H1 (cell line): ENCODE data around the gene TMEM212. TPM values are rescaled to one million over a fixed set of nuclear protein-coding genes. Genes with fewer than 3 reads are reported as not detected.

ENCODE experiments used
- CTCF ChIA-PET: fragments of 300-600 bp; sonication (Branson Sonifier 250); formaldehyde crosslinking; loops from one replicate; lab custom pipeline; 2021; ENCODE audit not compliant: partially characterized antibody; lab: Charles Lee
- POLR2A ChIA-PET: fragments of 300-600 bp; sonication (Branson Sonifier 250); formaldehyde crosslinking; loops from one replicate; lab custom pipeline; 2021; ENCODE audit warnings: inconsistent platforms; ENCODE audit not compliant: partially characterized antibody; lab: Charles Lee
- DNase-seq, 2 experiments: peaks; one replicate each; pipeline versions ENCODE4 v3.0.0 to v3.0.0-alpha.2; 2010 to 2022; ENCODE audit warnings: low spot score in 2 of 2, low read depth in 1 of 2, mixed read lengths in 1 of 2
- FAIRE-seq: peaks from 2 replicates; lab custom pipeline; 2011; peaks lifted over from hg19 to GRCh38; lab: Jason Lieb, UNC
- H2AFZ ChIP-seq: 2 replicates; pipeline ENCODE4 v1.8.1; 2012; ENCODE audit warnings: low read length, inconsistent platforms
- H2AK5ac ChIP-seq: 2 replicates; pipeline ENCODE4 v1.6.1; 2013; ENCODE audit warnings: low read depth, low read length
- H2BK120ac ChIP-seq: replicated peaks from 2 replicates; pipeline ENCODE3; 2013; ENCODE audit warnings: low read depth, low read length, inconsistent platforms
- H2BK12ac ChIP-seq: 2 replicates; pipeline ENCODE4 v1.6.1; 2013; ENCODE audit warnings: low read depth, low read length
- H2BK15ac ChIP-seq: 2 replicates; pipeline ENCODE4 v1.6.1; 2013; ENCODE audit warnings: low read length
- H2BK20ac ChIP-seq: 2 replicates; pipeline ENCODE4 v1.6.1; 2013; ENCODE audit warnings: low read length
- H2BK5ac ChIP-seq: 2 replicates; pipeline ENCODE4 v1.6.1; 2013; ENCODE audit warnings: low read depth, low read length
- H3K14ac ChIP-seq: 2 replicates; pipeline ENCODE4 v1.6.1; 2013; ENCODE audit warnings: inconsistent platforms; ENCODE audit not compliant: insufficient read length
- H3K18ac ChIP-seq: 2 replicates; pipeline ENCODE4 v1.6.1; 2013; ENCODE audit warnings: low read length; ENCODE audit errors: extremely low read depth
- H3K23ac ChIP-seq: 2 replicates; pipeline ENCODE4 v1.6.1; 2013; ENCODE audit warnings: inconsistent platforms; ENCODE audit not compliant: insufficient read length
- H3K23me2 ChIP-seq: 2 replicates; pipeline ENCODE4 v1.6.1; 2013; ENCODE audit warnings: low read depth, low read length
- H3K27ac ChIP-seq: 2 replicates; pipeline ENCODE4 v1.6.1; 2011; ENCODE audit warnings: low read depth, low read length, inconsistent platforms
- H3K27me3 ChIP-seq, 4 experiments: replicated peaks in 1 of 4; 1 replicate in 1 of 4; 2 replicates in 3 of 4; pipeline versions ENCODE4 v1.6.1 to v1.8.1; 2011 to 2013; ENCODE audit warnings: low read length in 3 of 4, mild to moderate bottlenecking in 3 of 4, inconsistent platforms in 2 of 4, mixed read lengths in 2 of 4, moderate library complexity in 1 of 4; ENCODE audit not compliant: control insufficient read depth in 3 of 4, insufficient read depth in 3 of 4; ENCODE audit errors: extremely low read depth in 1 of 4
- H3K36me3 ChIP-seq, 4 experiments: 2 replicates each; pipeline versions ENCODE4 v1.6.1 to v1.8.1; 2011 to 2013; ENCODE audit warnings: mild to moderate bottlenecking in 4 of 4, low read length in 3 of 4, moderate library complexity in 2 of 4, control low read depth in 1 of 4, inconsistent platforms in 1 of 4; ENCODE audit not compliant: insufficient read depth in 4 of 4, control insufficient read depth in 2 of 4
- H3K4ac ChIP-seq: replicated peaks from 2 replicates; pipeline ENCODE3; 2013; ENCODE audit warnings: low read length, low read depth, mixed read lengths, inconsistent platforms; ENCODE audit not compliant: insufficient read length
- H3K4me1 ChIP-seq, 4 experiments: replicated peaks in 1 of 4; 1 replicate in 1 of 4; 2 replicates in 3 of 4; pipeline versions ENCODE4 v1.6.1 to v1.8.1; 2011 to 2013; ENCODE audit warnings: low read length in 3 of 4, inconsistent platforms in 2 of 4, mixed read lengths in 1 of 4; ENCODE audit not compliant: insufficient read depth in 4 of 4, control insufficient read depth in 3 of 4
- H3K4me2 ChIP-seq, 2 experiments: 2 replicates each; pipeline versions ENCODE4 v1.6.1 to v1.8.1; 2011 to 2013; ENCODE audit warnings: low read depth in 2 of 2, low read length in 2 of 2, control low read depth in 1 of 2, inconsistent platforms in 1 of 2, mild to moderate bottlenecking in 1 of 2; ENCODE audit not compliant: insufficient read depth in 1 of 2
- H3K4me3 ChIP-seq, 4 experiments: fragments of 200-600, 300-600 bp in 1 of 4; sonication (generic), shearing (Covaris generic), sonication (Bioruptor Twin) in 1 of 4; 2 replicates each; pipeline versions ENCODE4 v1.5.1 to v1.8.1; 2011 to 2016; ENCODE audit warnings: low read length in 4 of 4, low read depth in 3 of 4, control low read depth in 2 of 4, inconsistent platforms in 2 of 4, mild to moderate bottlenecking in 2 of 4, mixed read lengths in 1 of 4, moderate library complexity in 1 of 4; ENCODE audit not compliant: insufficient read depth in 2 of 4; ENCODE audit errors: extremely low read depth in 1 of 4
- H3K56ac ChIP-seq: replicated peaks from 2 replicates; pipeline ENCODE3; 2013; ENCODE audit warnings: low read depth, mild to moderate bottlenecking, mixed read lengths, low read length, inconsistent platforms; ENCODE audit not compliant: insufficient read length
- H3K79me1 ChIP-seq: 2 replicates; pipeline ENCODE4 v1.6.1; 2013; ENCODE audit warnings: low read depth, low read length, control low read depth
- H3K79me2 ChIP-seq, 2 experiments: 2 replicates each; pipeline versions ENCODE4 v1.6.1 to v1.8.1; 2012 to 2013; ENCODE audit warnings: low read length in 2 of 2, mild to moderate bottlenecking in 2 of 2, inconsistent platforms in 1 of 2; ENCODE audit not compliant: insufficient read depth in 2 of 2, control insufficient read depth in 1 of 2
- H3K9ac ChIP-seq, 4 experiments: replicated peaks in 1 of 4; 1 replicate in 1 of 4; 2 replicates in 3 of 4; pipeline versions ENCODE4 v1.6.1 to v1.8.1; 2011 to 2013; ENCODE audit warnings: low read depth in 3 of 4, low read length in 3 of 4, control low read depth in 2 of 4, mild to moderate bottlenecking in 2 of 4, moderate library complexity in 2 of 4, inconsistent platforms in 1 of 4; ENCODE audit errors: extremely low read depth in 1 of 4
- H3K9me3 ChIP-seq, 2 experiments: 2 replicates each; pipeline versions ENCODE4 v1.6.1 to v1.8.1; 2012 to 2013; ENCODE audit warnings: mild to moderate bottlenecking in 2 of 2, moderate library complexity in 2 of 2, control low read depth in 1 of 2, inconsistent platforms in 1 of 2, low read depth in 1 of 2, low read length in 1 of 2, mixed read lengths in 1 of 2; ENCODE audit not compliant: insufficient read depth in 2 of 2
- H4K20me1 ChIP-seq, 2 experiments: replicated peaks in 1 of 2; 2 replicates each; pipeline versions ENCODE3 to v1.8.1; 2011 to 2013; ENCODE audit warnings: inconsistent platforms in 2 of 2, low read length in 2 of 2, mild to moderate bottlenecking in 1 of 2; ENCODE audit not compliant: insufficient read depth in 2 of 2, control insufficient read depth in 1 of 2
- H4K5ac ChIP-seq: 2 replicates; pipeline ENCODE4 v1.6.1; 2013; ENCODE audit warnings: low read length, low read depth, mixed read lengths, inconsistent platforms; ENCODE audit not compliant: insufficient read length
- H4K8ac ChIP-seq: 2 replicates; pipeline ENCODE4 v1.8.0; 2013; ENCODE audit warnings: mild to moderate bottlenecking, moderate library complexity, low read length, inconsistent platforms; ENCODE audit not compliant: insufficient read depth; ENCODE audit errors: extremely low read depth
- H4K91ac ChIP-seq: replicated peaks from 2 replicates; pipeline ENCODE3; 2013; ENCODE audit warnings: low read length, mixed read lengths, inconsistent platforms; ENCODE audit not compliant: insufficient read length
- CBX8 ChIP-seq: fragments of 300-800, 300-1000 bp; sonication (generic); IDR thresholded peaks from 2 replicates; pipeline ENCODE4 v1.7.1; 2016; ENCODE audit warnings: low read depth, low read length, borderline replicate concordance
- FOSL1 ChIP-seq: IDR thresholded peaks from 2 replicates; pipeline ENCODE4 v1.6.1; 2011; ENCODE audit warnings: mild to moderate bottlenecking, low read depth, low read length, moderate library complexity; ENCODE audit not compliant: insufficient read depth
- GABPA ChIP-seq: IDR thresholded peaks from 2 replicates; pipeline ENCODE4 v1.6.1; 2011; ENCODE audit warnings: mild to moderate bottlenecking, low read length, moderate library complexity, borderline replicate concordance; ENCODE audit not compliant: insufficient read depth
- HDAC2 ChIP-seq, 2 experiments: fragments of 300-600 bp in 1 of 2; sonication (generic) in 1 of 2; IDR thresholded peaks; 2 replicates each; pipeline ENCODE4 v1.6.1; 2011 to 2012; ENCODE audit warnings: low read depth in 2 of 2, low read length in 2 of 2, mild to moderate bottlenecking in 2 of 2, moderate library complexity in 2 of 2, borderline replicate concordance in 1 of 2, inconsistent platforms in 1 of 2
- JUND ChIP-seq: IDR thresholded peaks from 2 replicates; pipeline ENCODE4 v1.6.1; 2011; ENCODE audit warnings: mild to moderate bottlenecking, improper control_type of control experiment, low read length
- KDM1A ChIP-seq: fragments of 200-600, 300-600 bp; sonication (generic); IDR thresholded peaks from 2 replicates; pipeline ENCODE4 v1.7.1; 2016; ENCODE audit warnings: mild to moderate bottlenecking, low read length, borderline replicate concordance
- KDM4A ChIP-seq: IDR thresholded peaks from one replicate; pipeline ENCODE4 v1.7.1; 2012; ENCODE audit warnings: low read depth, mild to moderate bottlenecking, moderate library complexity, low read length, inconsistent platforms; ENCODE audit not compliant: severe bottlenecking
- RFX5 ChIP-seq: IDR thresholded peaks from 2 replicates; pipeline ENCODE4 v1.6.1; 2011; ENCODE audit warnings: low read depth, low read length, improper control_type of control experiment, borderline replicate concordance
- TEAD4 ChIP-seq: IDR thresholded peaks from 2 replicates; pipeline ENCODE4 v1.6.1; 2012; ENCODE audit warnings: low read depth, low read length, inconsistent platforms, mixed read lengths
- WGBS, 2 experiments: shearing (Covaris generic) in 1 of 2; methylation state at CpG; one replicate each; pipeline versions ENCODE4 v1.1.6 to v1.1.7; 2013 to 2015; ENCODE audit warnings: low lambda C conversion rate in 2 of 2, mixed read lengths in 2 of 2, inconsistent platforms in 1 of 2, low coverage in 1 of 2, missing lambda C conversion rate in 1 of 2; ENCODE audit not compliant: insufficient replicate concordance in 2 of 2, insufficient coverage in 1 of 2, insufficient read length in 1 of 2; ENCODE audit errors: extremely low coverage in 1 of 2, missing lambda C conversion rate in 1 of 2; 5-methylcytosine and 5-hydroxymethylcytosine counted together
- polyA plus RNA-seq, 7 experiments: library from polyadenylated mRNA; depleted of rRNA in 3 of 7; stranded (reverse) in 5 of 7; unstranded in 2 of 7; fragments of >200 nt in 5 of 7; fragments of 200-250 nt in 2 of 7; gene quantifications; 1 replicate in 5 of 7; 2 replicates in 1 of 7; 4 replicates in 1 of 7; pipeline versions ENCODE4 v1.2.1 to v1.2.3, GENCODE V29; 2011 to 2013; ENCODE audit warnings: missing spikeins in 2 of 7, mixed read lengths in 2 of 7
- total RNA-seq: library from RNA; stranded (reverse); fragmentation: NEBNext Ultra II Directional; extraction: Animal tissue kit (Norgen Biotek cat#: 25700); gene quantifications from 2 replicates; pipeline ENCODE4 v1.2.1, GENCODE V29; 2021
- TF ChIP-seq, protein P1 (sequence below): IDR thresholded peaks from 2 replicates; pipeline ENCODE4 v1.6.1; 2012; ENCODE audit warnings: inconsistent platforms
- TF ChIP-seq, protein P2 (sequence below): IDR thresholded peaks from 2 replicates; pipeline ENCODE4 v1.6.1; 2011; ENCODE audit warnings: low read length, improper control_type of control experiment

The TMEM212 gene
- total and polyA plus RNA-seq, 2 of the 8 experiments (the other 6 are each of a cell fraction or from before 2014, with no cell fraction given): not detected

DNA sequence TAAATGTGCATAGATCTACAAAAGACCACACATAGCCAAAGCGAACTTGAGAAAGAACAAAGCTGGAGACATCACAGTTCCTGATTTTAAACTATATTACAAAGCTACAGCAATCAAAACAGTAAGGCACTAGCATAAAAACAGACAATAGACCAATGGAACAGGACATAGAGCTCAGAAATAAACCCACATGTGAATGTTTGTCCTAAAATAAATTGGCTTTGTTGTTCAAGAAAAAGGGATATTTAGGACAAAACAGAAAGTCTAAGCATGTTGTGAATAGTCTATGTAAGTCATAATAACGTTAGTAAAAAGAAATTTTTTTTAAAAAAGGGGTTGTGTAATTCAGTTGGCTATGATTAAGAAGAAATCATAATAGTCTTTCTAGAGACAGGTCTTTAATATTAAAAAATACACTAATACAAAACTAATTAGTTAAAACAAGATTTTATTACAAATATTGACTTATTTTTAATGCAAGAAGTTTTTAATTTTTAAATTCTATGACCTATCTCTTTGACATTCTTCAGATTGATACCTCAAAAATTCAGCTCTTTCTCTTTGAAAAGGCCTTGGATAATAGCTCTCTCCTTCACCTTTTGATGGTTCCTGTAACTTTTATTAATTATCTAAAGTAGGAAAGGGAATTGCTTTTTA lies 11.6 kb downstream of the TMEM212 start:
- H3K79me2 ChIP-seq: no peaks in the 10 kb centered on the region
- H3K9ac ChIP-seq: no peak overlapping the region
- ChIA-PET POLR2A (no interaction called here), CTCF (interaction anchor here (1.1 to 1.5 kb wide), 2 partner anchors 11 to 83 kb away, joined by 3 to 4 read pairs; no protein-coding TSS in a partner anchor)
- no peaks in the 10 kb centered on the region for H3K79me1 ChIP-seq
- H3K4ac ChIP-seq: no peak overlapping the region
- no peak overlapping the region for H4K91ac ChIP-seq
- H3K27me3 ChIP-seq: no peaks in the 10 kb centered on the region
- no peaks in the 10 kb centered on the region for H3K23me2 ChIP-seq
- H4K5ac ChIP-seq: no peak overlapping the region
- DNase-seq (no peak), FAIRE-seq (no peak)
- TF ChIP-seq JUND (no peak), FOSL1 (no peak), CBX8 (no peak), TEAD4 (no peak), RFX5 (no peak), KDM4A (no peak), HDAC2 (IDR thresholded peaks at IDR 0.05; ENCODE audit: borderline replicate concordance in 1 of 2, low read depth in 2 of 2, low read length in 2 of 2) (peak in 1 of 2 experiments; percentile 74; a peak in 1 of 4 replicates), KDM1A (peak; percentile 93), GABPA (no peak)
- TF ChIP-seq, protein P1, sequence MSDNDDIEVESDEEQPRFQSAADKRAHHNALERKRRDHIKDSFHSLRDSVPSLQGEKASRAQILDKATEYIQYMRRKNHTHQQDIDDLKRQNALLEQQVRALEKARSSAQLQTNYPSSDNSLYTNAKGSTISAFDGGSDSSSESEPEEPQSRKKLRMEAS: no peak
- TF ChIP-seq, protein P2, sequence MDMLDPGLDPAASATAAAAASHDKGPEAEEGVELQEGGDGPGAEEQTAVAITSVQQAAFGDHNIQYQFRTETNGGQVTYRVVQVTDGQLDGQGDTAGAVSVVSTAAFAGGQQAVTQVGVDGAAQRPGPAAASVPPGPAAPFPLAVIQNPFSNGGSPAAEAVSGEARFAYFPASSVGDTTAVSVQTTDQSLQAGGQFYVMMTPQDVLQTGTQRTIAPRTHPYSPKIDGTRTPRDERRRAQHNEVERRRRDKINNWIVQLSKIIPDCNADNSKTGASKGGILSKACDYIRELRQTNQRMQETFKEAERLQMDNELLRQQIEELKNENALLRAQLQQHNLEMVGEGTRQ: no peak
- H2BK12ac ChIP-seq: no peak overlapping the region
- no peak overlapping the region for H2BK20ac ChIP-seq
- no peak overlapping the region for H2BK15ac ChIP-seq
- H3K18ac ChIP-seq: no peak overlapping the region
- no peak overlapping the region for H2BK5ac ChIP-seq
- H4K20me1 ChIP-seq: no peaks in the 10 kb centered on the region
- H2BK120ac ChIP-seq: no peak overlapping the region
- H3K4me3 ChIP-seq: no peak overlapping the region; a peak in 1 of 8 replicates
- peaks cover 0 to 3% (median 0%) of the 10 kb centered on the region in 4 experiments; a peak in 2 of 8 replicates for H3K36me3 ChIP-seq
- WGBS, 2 experiments: 82 to 100% methylated on average over 1 to 2 of the region's 2 CpGs
- no peak overlapping the region for H3K56ac ChIP-seq
- H3K27ac ChIP-seq: no peak overlapping the region
- no peak overlapping the region for H2AK5ac ChIP-seq
- H4K8ac ChIP-seq: no peak overlapping the region
- no peak overlapping the region for H3K23ac ChIP-seq
- no peaks in the 10 kb centered on the region; a peak in 1 of 7 replicates for H3K4me1 ChIP-seq
- peaks cover 25 to 30% of the 10 kb centered on the region in 2 experiments for H3K9me3 ChIP-seq
- H3K14ac ChIP-seq: no peak overlapping the region
- no peak overlapping the region for H3K4me2 ChIP-seq
- no peak overlapping the region for H2AFZ ChIP-seq
